GM12872 (cell line): ENCODE results near the gene IFT57.

Experiments
- TF ChIP-seq, protein P1 (sequence below): IDR thresholded peaks from 3 replicates; pipeline ENCODE4 v1.5.1; 2011; ENCODE audit warnings: low read depth, mild to moderate bottlenecking, low read length, moderate library complexity; ENCODE audit not compliant: insufficient read depth

Gene IFT57

DNA sequence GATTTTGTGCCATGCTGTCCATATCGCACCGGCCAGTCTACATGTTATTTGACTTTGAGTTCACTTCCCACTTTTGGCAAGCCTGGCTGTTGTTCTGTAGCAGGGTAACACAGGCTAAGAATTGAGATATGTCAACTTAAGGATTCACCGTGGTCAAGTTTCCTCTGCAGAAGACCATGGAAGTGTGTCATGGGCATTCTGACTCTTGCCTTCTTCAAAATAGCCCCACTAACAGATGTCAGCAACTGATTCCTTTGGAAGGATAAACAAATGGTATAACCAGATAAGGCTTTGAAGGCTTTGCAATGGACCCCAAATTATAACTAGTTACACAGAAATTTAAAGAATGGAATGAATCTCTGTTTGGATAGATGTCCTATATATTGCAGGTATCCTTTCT is 111.3 kb downstream of the IFT57 start:
- TF ChIP-seq, protein P1, sequence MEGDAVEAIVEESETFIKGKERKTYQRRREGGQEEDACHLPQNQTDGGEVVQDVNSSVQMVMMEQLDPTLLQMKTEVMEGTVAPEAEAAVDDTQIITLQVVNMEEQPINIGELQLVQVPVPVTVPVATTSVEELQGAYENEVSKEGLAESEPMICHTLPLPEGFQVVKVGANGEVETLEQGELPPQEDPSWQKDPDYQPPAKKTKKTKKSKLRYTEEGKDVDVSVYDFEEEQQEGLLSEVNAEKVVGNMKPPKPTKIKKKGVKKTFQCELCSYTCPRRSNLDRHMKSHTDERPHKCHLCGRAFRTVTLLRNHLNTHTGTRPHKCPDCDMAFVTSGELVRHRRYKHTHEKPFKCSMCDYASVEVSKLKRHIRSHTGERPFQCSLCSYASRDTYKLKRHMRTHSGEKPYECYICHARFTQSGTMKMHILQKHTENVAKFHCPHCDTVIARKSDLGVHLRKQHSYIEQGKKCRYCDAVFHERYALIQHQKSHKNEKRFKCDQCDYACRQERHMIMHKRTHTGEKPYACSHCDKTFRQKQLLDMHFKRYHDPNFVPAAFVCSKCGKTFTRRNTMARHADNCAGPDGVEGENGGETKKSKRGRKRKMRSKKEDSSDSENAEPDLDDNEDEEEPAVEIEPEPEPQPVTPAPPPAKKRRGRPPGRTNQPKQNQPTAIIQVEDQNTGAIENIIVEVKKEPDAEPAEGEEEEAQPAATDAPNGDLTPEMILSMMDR: no peak
